ENCODE measurements around the gene RAP1GAP2.

GRCh38 chr17:2964831-2965230, 168.6 kb downstream of the RAP1GAP2 start:
- TF ChIP-seq SNAI2 (CRISPR knock-in tag; IDR thresholded peaks at IDR 0.05) (no peak), ZFP3 (CRISPR knock-in tag; IDR thresholded peaks at IDR 0.05) (no peak), ESRRG (CRISPR knock-in tag; IDR thresholded peaks at IDR 0.05) (no peak), ISL1 (CRISPR knock-in tag; IDR thresholded peaks at IDR 0.05) (no peak), PATZ1 (CRISPR knock-in tag; IDR thresholded peaks at IDR 0.05; ENCODE audit: borderline replicate concordance) (no peak), RARB (CRISPR knock-in tag; IDR thresholded peaks at IDR 0.05) (no peak), ZNF565 (CRISPR knock-in tag; conservative IDR thresholded peaks at IDR 0.05; ENCODE audit: low read depth) (no peak), TCF4 (CRISPR knock-in tag; IDR thresholded peaks at IDR 0.05; ENCODE audit: borderline replicate concordance) (no peak)
